Measurements from ENCODE around the gene CDHR1.
A peak's percentile ranks its signal among the peaks of the same experiment; 100 is the strongest.

Gene CDHR1

GRCh38 chr10:84198206-84198915 lies 4.0 kb downstream of the CDHR1 start:
- DNase-seq (ENCODE audit: low read depth in 4 of 4, low spot score in 1 of 4), result no peak

- DNase-seq (ENCODE audit: low read depth in 4 of 4, low spot score in 1 of 4), result no peak
These were observed 6.4 kb downstream of the CDHR1 start for GRCh38 chr10:84200537-84201243.

- DNase-seq (ENCODE audit: low read depth in 4 of 4, low spot score in 1 of 4), result no peak
These were observed 6.9 kb downstream of the CDHR1 start for GRCh38 chr10:84201244-84201606.

- no peak for DNase-seq (ENCODE audit: low read depth in 4 of 4, low spot score in 1 of 4)
These were observed 7.3 kb downstream of the CDHR1 start for GRCh38 chr10:84201682-84202081.

- no peak for DNase-seq (ENCODE audit: low read depth in 4 of 4, low spot score in 1 of 4)
These were observed 8.0 kb downstream of the CDHR1 start for GRCh38 chr10:84202349-84202748.

GRCh38 chr10:84204122-84204521 lies 9.8 kb downstream of the CDHR1 start:
- no peak for DNase-seq (ENCODE audit: low read depth in 4 of 4, low spot score in 1 of 4)

GRCh38 chr10:84204610-84205009 lies 10.3 kb downstream of the CDHR1 start:
- no peak for DNase-seq (ENCODE audit: low read depth in 4 of 4, low spot score in 1 of 4)

- peak; percentile 15 to 50 (median 43) for DNase-seq (ENCODE audit: low read depth in 4 of 4, low spot score in 1 of 4)
These were observed 10.9 kb downstream of the CDHR1 start for GRCh38 chr10:84205049-84205852.

- no peak for DNase-seq (ENCODE audit: low read depth in 4 of 4, low spot score in 1 of 4)
These were observed 11.7 kb downstream of the CDHR1 start for GRCh38 chr10:84205853-84206525.

- DNase-seq (ENCODE audit: low read depth in 4 of 4, low spot score in 1 of 4), result no peak
These were observed 13.7 kb downstream of the CDHR1 start for GRCh38 chr10:84208023-84208422.

- DNase-seq (ENCODE audit: low read depth in 4 of 4, low spot score in 1 of 4), result no peak
These were observed 17.2 kb downstream of the CDHR1 start for GRCh38 chr10:84211566-84211965.

GRCh38 chr10:84212014-84212413 lies 17.7 kb downstream of the CDHR1 start:
- no peak for DNase-seq (ENCODE audit: low read depth in 4 of 4, low spot score in 1 of 4)

- DNase-seq (ENCODE audit: low read depth in 4 of 4, low spot score in 1 of 4), result no peak
These were observed 18.7 kb downstream of the CDHR1 start for GRCh38 chr10:84213076-84213475.

GRCh38 chr10:84214046-84214572 lies 19.8 kb downstream of the CDHR1 start:
- no peak for DNase-seq (ENCODE audit: low read depth in 4 of 4, low spot score in 1 of 4)

GRCh38 chr10:84214612-84215235 lies 20.4 kb downstream of the CDHR1 start:
- DNase-seq (ENCODE audit: low read depth in 4 of 4, low spot score in 1 of 4), result no peak

- no peak for DNase-seq (ENCODE audit: low read depth in 4 of 4, low spot score in 1 of 4)
These were observed 22.5 kb downstream of the CDHR1 start for GRCh38 chr10:84216834-84217233.

- DNase-seq (ENCODE audit: low read depth in 4 of 4, low spot score in 1 of 4), result no peak
These were observed 23.4 kb downstream of the CDHR1 start for GRCh38 chr10:84217746-84218145.

GRCh38 chr10:84221916-84222315 lies 27.6 kb downstream of the CDHR1 start:
- no peak for DNase-seq (ENCODE audit: low read depth in 4 of 4, low spot score in 1 of 4)

- DNase-seq (ENCODE audit: low read depth in 4 of 4, low spot score in 1 of 4), result no peak
These were observed 30.2 kb downstream of the CDHR1 start for GRCh38 chr10:84224411-84225028.

GRCh38 chr10:84225427-84226173 lies 31.3 kb downstream of the CDHR1 start, which contains the start of gene LRIT2:
LRIT2 (minus strand) TSS chr10:84225544; CDS start chr10:84225520, 24 bp downstream.
- DNase-seq (ENCODE audit: low read depth in 4 of 4, low spot score in 1 of 4), result no peak
